Measurements from ENCODE around the gene ATP11A. TPM values are rescaled to one million over a fixed set of nuclear protein-coding genes. Genes with fewer than 3 reads are reported as not detected.

The ATP11A gene
- total and polyA plus RNA-seq, 10 of the 15 experiments (the other 5 are each of a cell fraction or from before 2014, with no cell fraction given) = 1.4 to 69.6 (median 14.4) TPM

GRCh38 chr13:112766336-112766735 is 76.5 kb downstream of the ATP11A start:
- H3K79me2 ChIP-seq (ENCODE audit: control insufficient read depth, insufficient read depth, low read length) = peaks cover 15% of the 10 kb centered on the region
- H3K9me3 ChIP-seq (replicated peaks; ENCODE audit: control insufficient read depth, insufficient read depth, low read length) = no peaks in the 10 kb centered on the region
- ChIA-PET RAD21 (ENCODE audit: unreplicated experiment) (no interaction called here), SMC1A (ENCODE audit: uncharacterized antibody, unreplicated experiment) (no interaction called here), CTCF (no interaction called here), POLR2A (no interaction called here)
- no peaks in the 10 kb centered on the region for H3K27me3 ChIP-seq (replicated peaks in 1 of 2; ENCODE audit: control insufficient read depth in 2 of 2, insufficient read depth in 2 of 2, low read length in 1 of 2)
- no peak overlapping the region for H3K27ac ChIP-seq (ENCODE audit: control insufficient read depth, insufficient read depth)
- FAIRE-seq (no peak), ATAC-seq (no peak), DNase-seq (ENCODE audit: low read depth, low spot score) (no peak)
- TF ChIP-seq ATF3 (IDR thresholded peaks at IDR 0.05; ENCODE audit: borderline replicate concordance, extremely low read depth, low read depth, low read length) = no peak
- 0 out of 2 replicates have a peak, but pooled peaks have one; percentile 32 for TF ChIP-seq IKZF1 (conservative IDR thresholded peaks at IDR 0.05)
- H3K4me2 ChIP-seq (ENCODE audit: control insufficient read depth, insufficient read depth) = no peak overlapping the region
- no peak overlapping the region for H3K4me3 ChIP-seq
- intact Hi-C loops (cut with micrococcal nuclease; ENCODE audit: unreplicated experiment) = loop anchor here (5.0 kb wide), 1 partner anchor 106 kb away; no protein-coding TSS in a partner anchor
- no peak overlapping the region for H2AFZ ChIP-seq (ENCODE audit: control insufficient read depth, low read depth, low read length)
- peaks cover 19% of the 10 kb centered on the region for H3K4me1 ChIP-seq (ENCODE audit: control insufficient read depth, insufficient read depth, low read length)
- in situ Hi-C loops (cut with MboI) = no loop called here
- 98% methylated on average over 6 of the region's 6 CpGs for WGBS (ENCODE audit: insufficient coverage, insufficient replicate concordance, low lambda C conversion rate, missing lambda C conversion rate)
- no peaks in the 10 kb centered on the region for H4K20me1 ChIP-seq (ENCODE audit: control insufficient read depth, insufficient read depth)
- peaks cover 0 to 4% of the 10 kb centered on the region in 2 experiments; a peak in 2 of 4 replicates for H3K36me3 ChIP-seq (ENCODE audit: control insufficient read depth in 2 of 2, insufficient read depth in 2 of 2, low read length in 1 of 2)
- H3K9ac ChIP-seq (ENCODE audit: control insufficient read depth, insufficient read depth, low read length) = no peak overlapping the region
- no TSS peak for BruUV-seq (replicated peaks)

- CTCF ChIA-PET = interaction anchor here (1.0 kb wide), 1 partner anchor 35 kb away, joined by 3 read pairs; no protein-coding TSS in a partner anchor
- Histone ChIP-seq H3K4me1 (ENCODE audit: control insufficient read depth, insufficient read depth, low read length) (peaks cover 19% of the 10 kb centered on the region), H3K79me2 (ENCODE audit: control insufficient read depth, insufficient read depth, low read length) (peaks cover 15% of the 10 kb centered on the region), H3K9ac (ENCODE audit: control insufficient read depth, insufficient read depth, low read length) (peak overlapping the region; percentile 53; the same call in 1 of the 2 replicates), H3K27me3 (replicated peaks in 1 of 2; ENCODE audit: control insufficient read depth in 2 of 2, insufficient read depth in 2 of 2, low read length in 1 of 2) (no peaks in the 10 kb centered on the region), H3K9me3 (replicated peaks; ENCODE audit: control insufficient read depth, insufficient read depth, low read length) (no peaks in the 10 kb centered on the region), H3K27ac (ENCODE audit: control insufficient read depth, insufficient read depth) (peak overlapping the region; percentile 78), H2AFZ (ENCODE audit: control insufficient read depth, low read depth, low read length) (no peak overlapping the region; the same call in none of the 2 replicates), H4K20me1 (ENCODE audit: control insufficient read depth, insufficient read depth) (no peaks in the 10 kb centered on the region), H3K36me3 (ENCODE audit: control insufficient read depth in 2 of 2, insufficient read depth in 2 of 2, low read length in 1 of 2) (peaks cover 0 to 4% of the 10 kb centered on the region in 2 experiments; a peak in 2 of 4 replicates), H3K4me3 (peak overlapping the region; percentile 58; the same call in 1 of the 2 replicates), H3K4me2 (ENCODE audit: control insufficient read depth, insufficient read depth) (peak overlapping the region; percentile 91)
- peak; percentile 17 for DNase-seq (ENCODE audit: low read depth, low spot score)
- BruUV-seq (replicated peaks) = no TSS peak
- intact Hi-C loops (cut with micrococcal nuclease; ENCODE audit: unreplicated experiment) = loop anchor here (1.0 to 5.0 kb wide), 2 partner anchors 36 to 105 kb away; no protein-coding TSS in a partner anchor
- SMC1A ChIA-PET (ENCODE audit: uncharacterized antibody, unreplicated experiment) = interaction anchor here (0.6 to 1.3 kb wide), 4 partner anchors 32 to 127 kb away, joined by 3 to 4 read pairs (median 3); no protein-coding TSS in a partner anchor
- ATAC-seq = peak; percentile 89
- 8% methylated on average over 34 of the region's 34 CpGs for WGBS (ENCODE audit: insufficient coverage, insufficient replicate concordance, low lambda C conversion rate, missing lambda C conversion rate)
- in situ Hi-C loops (cut with MboI) = no loop called here
- POLR2A ChIA-PET = interaction anchor here (1.4 kb wide), 1 partner anchor 35 kb away, joined by 5 read pairs; no protein-coding TSS in a partner anchor
- peak; percentile 79 for FAIRE-seq
- RAD21 ChIA-PET (ENCODE audit: unreplicated experiment) = interaction anchor here (1.0 to 1.6 kb wide), 6 partner anchors 32 to 106 kb away, joined by 3 to 9 read pairs (median 4); no protein-coding TSS in a partner anchor
- TF ChIP-seq TCF12 (IDR thresholded peaks at IDR 0.05; ENCODE audit: low read depth, low read length) (peak; percentile 85), MTA2 (IDR thresholded peaks at IDR 0.05; ENCODE audit: low read depth) (peak; percentile 72), NFIC (IDR thresholded peaks at IDR 0.05; ENCODE audit: low read depth, low read length) (peak; percentile 48; the same call in 1 of the 2 replicates), BCL3 (IDR thresholded peaks at IDR 0.05; ENCODE audit: borderline replicate concordance, insufficient read depth, low read depth, low read length, poor library complexity, severe bottlenecking) (no peak), NBN (IDR thresholded peaks at IDR 0.05) (peak; percentile 85), IKZF2 (IDR thresholded peaks at IDR 0.05) (peak; percentile 66 to 68; a peak in 2 of 4 replicates), SKIL (IDR thresholded peaks at IDR 0.05; ENCODE audit: low read depth, poor library complexity, severe bottlenecking) (peak; percentile 11)
Observed at GRCh38 chr13:112767506-112768471, 78.0 kb downstream of the ATP11A start.

All from GM12878 (cell line).